Measurements from ENCODE around the gene CTDSPL. TPM values are rescaled to one million over a fixed set of nuclear protein-coding genes. Genes with fewer than 3 reads are reported as not detected.

CTDSPL gene
- polyA plus RNA-seq, 1 of the 3 experiments (the other 2 are of a cell fraction): 22.1 TPM

GRCh38 chr3:37825744-37826400 is 35.8 kb upstream of the CTDSPL start (continued):
- TF ChIP-seq, protein P1, sequence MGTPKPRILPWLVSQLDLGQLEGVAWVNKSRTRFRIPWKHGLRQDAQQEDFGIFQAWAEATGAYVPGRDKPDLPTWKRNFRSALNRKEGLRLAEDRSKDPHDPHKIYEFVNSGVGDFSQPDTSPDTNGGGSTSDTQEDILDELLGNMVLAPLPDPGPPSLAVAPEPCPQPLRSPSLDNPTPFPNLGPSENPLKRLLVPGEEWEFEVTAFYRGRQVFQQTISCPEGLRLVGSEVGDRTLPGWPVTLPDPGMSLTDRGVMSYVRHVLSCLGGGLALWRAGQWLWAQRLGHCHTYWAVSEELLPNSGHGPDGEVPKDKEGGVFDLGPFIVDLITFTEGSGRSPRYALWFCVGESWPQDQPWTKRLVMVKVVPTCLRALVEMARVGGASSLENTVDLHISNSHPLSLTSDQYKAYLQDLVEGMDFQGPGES (IDR thresholded peaks at IDR 0.05; ENCODE audit: low read depth, low read length): no peak
- TF ChIP-seq FOXM1 (IDR thresholded peaks at IDR 0.05; ENCODE audit: low read depth) (no peak), YY1 (IDR thresholded peaks at IDR 0.05; ENCODE audit: low read depth) (no peak), FOXJ3 (CRISPR knock-in tag; IDR thresholded peaks at IDR 0.05) (no peak), CHD2 (IDR thresholded peaks at IDR 0.05; ENCODE audit: low read length, partially characterized antibody) (no peak), EZH2phosphoT487 (IDR thresholded peaks at IDR 0.05; ENCODE audit: borderline replicate concordance, low read depth) (no peak)
- TF ChIP-seq, protein P2, sequence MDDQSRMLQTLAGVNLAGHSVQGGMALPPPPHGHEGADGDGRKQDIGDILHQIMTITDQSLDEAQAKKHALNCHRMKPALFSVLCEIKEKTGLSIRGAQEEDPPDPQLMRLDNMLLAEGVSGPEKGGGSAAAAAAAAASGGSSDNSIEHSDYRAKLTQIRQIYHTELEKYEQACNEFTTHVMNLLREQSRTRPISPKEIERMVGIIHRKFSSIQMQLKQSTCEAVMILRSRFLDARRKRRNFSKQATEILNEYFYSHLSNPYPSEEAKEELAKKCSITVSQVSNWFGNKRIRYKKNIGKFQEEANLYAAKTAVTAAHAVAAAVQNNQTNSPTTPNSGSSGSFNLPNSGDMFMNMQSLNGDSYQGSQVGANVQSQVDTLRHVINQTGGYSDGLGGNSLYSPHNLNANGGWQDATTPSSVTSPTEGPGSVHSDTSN (IDR thresholded peaks at IDR 0.05): no peak
- TF ChIP-seq, protein P3, sequence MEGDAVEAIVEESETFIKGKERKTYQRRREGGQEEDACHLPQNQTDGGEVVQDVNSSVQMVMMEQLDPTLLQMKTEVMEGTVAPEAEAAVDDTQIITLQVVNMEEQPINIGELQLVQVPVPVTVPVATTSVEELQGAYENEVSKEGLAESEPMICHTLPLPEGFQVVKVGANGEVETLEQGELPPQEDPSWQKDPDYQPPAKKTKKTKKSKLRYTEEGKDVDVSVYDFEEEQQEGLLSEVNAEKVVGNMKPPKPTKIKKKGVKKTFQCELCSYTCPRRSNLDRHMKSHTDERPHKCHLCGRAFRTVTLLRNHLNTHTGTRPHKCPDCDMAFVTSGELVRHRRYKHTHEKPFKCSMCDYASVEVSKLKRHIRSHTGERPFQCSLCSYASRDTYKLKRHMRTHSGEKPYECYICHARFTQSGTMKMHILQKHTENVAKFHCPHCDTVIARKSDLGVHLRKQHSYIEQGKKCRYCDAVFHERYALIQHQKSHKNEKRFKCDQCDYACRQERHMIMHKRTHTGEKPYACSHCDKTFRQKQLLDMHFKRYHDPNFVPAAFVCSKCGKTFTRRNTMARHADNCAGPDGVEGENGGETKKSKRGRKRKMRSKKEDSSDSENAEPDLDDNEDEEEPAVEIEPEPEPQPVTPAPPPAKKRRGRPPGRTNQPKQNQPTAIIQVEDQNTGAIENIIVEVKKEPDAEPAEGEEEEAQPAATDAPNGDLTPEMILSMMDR (IDR thresholded peaks at IDR 0.05): no peak

DNA sequence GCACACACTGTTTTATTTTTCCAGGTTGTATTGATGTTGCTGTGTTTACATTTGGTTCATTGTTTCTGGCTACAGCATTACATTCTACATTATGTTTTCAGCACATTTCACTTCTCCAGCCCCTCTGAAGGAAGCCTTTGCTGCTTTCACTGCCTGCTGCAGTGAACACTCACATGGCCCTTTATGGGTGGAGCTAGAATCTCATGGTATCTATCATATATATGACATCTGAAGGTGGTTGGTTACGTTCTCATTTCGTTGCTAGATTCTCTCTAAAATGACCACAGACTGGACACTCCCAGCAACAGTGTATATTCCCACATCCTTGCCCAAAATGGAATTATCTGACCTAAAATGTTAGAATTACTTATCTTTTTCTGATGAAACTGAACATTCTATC is 35.2 kb upstream of the CTDSPL start:
- CTCF ChIA-PET: interaction anchor here (0.6 to 1.2 kb wide), 2 partner anchors 10 to 11 kb away, joined by 3 read pairs; no protein-coding TSS in a partner anchor
- WGBS (ENCODE audit: low lambda C conversion rate): 95% methylated on average over 2 of the region's 2 CpGs
- TF ChIP-seq RFX5 (IDR thresholded peaks at IDR 0.05; ENCODE audit: low read length): no peak
- no peak for TF ChIP-seq MAX (IDR thresholded peaks at IDR 0.05; ENCODE audit: low read depth)
- TF ChIP-seq JUND (IDR thresholded peaks at IDR 0.05): no peak
- TF ChIP-seq GATA2 (CRISPR knock-in tag; IDR thresholded peaks at IDR 0.05): no peak
- TF ChIP-seq MEF2A (IDR thresholded peaks at IDR 0.05; ENCODE audit: borderline replicate concordance, low read depth): no peak
- no peak for TF ChIP-seq EP300 (IDR thresholded peaks at IDR 0.05; ENCODE audit: borderline replicate concordance in 1 of 2, low read depth in 1 of 2, low read length in 1 of 2)
- no peak for TF ChIP-seq NRF1 (IDR thresholded peaks at IDR 0.05; ENCODE audit: low read depth, low read length)
- TF ChIP-seq YY1 (IDR thresholded peaks at IDR 0.05; ENCODE audit: low read depth): no peak
- TF ChIP-seq TCF12 (IDR thresholded peaks at IDR 0.05): no peak
- no peak for TF ChIP-seq POLR2AphosphoS5 (IDR thresholded peaks at IDR 0.05; ENCODE audit: low read depth, low read length)
- TF ChIP-seq, protein P2 (IDR thresholded peaks at IDR 0.05): no peak
- TF ChIP-seq, protein P4, sequence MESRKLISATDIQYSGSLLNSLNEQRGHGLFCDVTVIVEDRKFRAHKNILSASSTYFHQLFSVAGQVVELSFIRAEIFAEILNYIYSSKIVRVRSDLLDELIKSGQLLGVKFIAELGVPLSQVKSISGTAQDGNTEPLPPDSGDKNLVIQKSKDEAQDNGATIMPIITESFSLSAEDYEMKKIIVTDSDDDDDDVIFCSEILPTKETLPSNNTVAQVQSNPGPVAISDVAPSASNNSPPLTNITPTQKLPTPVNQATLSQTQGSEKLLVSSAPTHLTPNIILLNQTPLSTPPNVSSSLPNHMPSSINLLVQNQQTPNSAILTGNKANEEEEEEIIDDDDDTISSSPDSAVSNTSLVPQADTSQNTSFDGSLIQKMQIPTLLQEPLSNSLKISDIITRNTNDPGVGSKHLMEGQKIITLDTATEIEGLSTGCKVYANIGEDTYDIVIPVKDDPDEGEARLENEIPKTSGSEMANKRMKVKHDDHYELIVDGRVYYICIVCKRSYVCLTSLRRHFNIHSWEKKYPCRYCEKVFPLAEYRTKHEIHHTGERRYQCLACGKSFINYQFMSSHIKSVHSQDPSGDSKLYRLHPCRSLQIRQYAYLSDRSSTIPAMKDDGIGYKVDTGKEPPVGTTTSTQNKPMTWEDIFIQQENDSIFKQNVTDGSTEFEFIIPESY (IDR thresholded peaks at IDR 0.05; ENCODE audit: borderline replicate concordance, low read depth): no peak
- TF ChIP-seq TAF1 (IDR thresholded peaks at IDR 0.05; ENCODE audit: borderline replicate concordance, low read depth, low read length): no peak
- no peak for TF ChIP-seq ELF1 (IDR thresholded peaks at IDR 0.05)
- no peak for TF ChIP-seq GABPA (IDR thresholded peaks at IDR 0.05; ENCODE audit: low read depth)
- TF ChIP-seq, protein P5, sequence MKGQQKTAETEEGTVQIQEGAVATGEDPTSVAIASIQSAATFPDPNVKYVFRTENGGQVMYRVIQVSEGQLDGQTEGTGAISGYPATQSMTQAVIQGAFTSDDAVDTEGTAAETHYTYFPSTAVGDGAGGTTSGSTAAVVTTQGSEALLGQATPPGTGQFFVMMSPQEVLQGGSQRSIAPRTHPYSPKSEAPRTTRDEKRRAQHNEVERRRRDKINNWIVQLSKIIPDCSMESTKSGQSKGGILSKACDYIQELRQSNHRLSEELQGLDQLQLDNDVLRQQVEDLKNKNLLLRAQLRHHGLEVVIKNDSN (IDR thresholded peaks at IDR 0.05; ENCODE audit: borderline replicate concordance, low read depth): no peak
- TF ChIP-seq FOXM1 (IDR thresholded peaks at IDR 0.05; ENCODE audit: low read depth): no peak
- no peak for TF ChIP-seq TEAD4 (IDR thresholded peaks at IDR 0.05; ENCODE audit: borderline replicate concordance, insufficient read depth)
- TF ChIP-seq SIN3A (IDR thresholded peaks at IDR 0.05; ENCODE audit: borderline replicate concordance, low read depth, low read length): no peak

More for the DNA sequence above, 35.2 kb upstream of the CTDSPL start:
- Histone ChIP-seq H3K9ac (no peak overlapping the region), H3K79me2 (ENCODE audit: insufficient read depth) (no peaks in the 10 kb centered on the region), H3F3A (replicated peaks; ENCODE audit: insufficient read depth) (no peaks in the 10 kb centered on the region), H3K4me2 (no peak overlapping the region), H3K4me3 (ENCODE audit: low read depth in 2 of 2, low read length in 1 of 2) (no peak overlapping the region), H2AFZ (ENCODE audit: low read depth) (no peak overlapping the region), H3K27me3 (ENCODE audit: insufficient read depth) (no peaks in the 10 kb centered on the region), H3K9me2 (no peaks in the 10 kb centered on the region), H3K36me3 (replicated peaks in 1 of 2; ENCODE audit: control insufficient read depth in 1 of 2, insufficient read depth in 2 of 2, low read length in 1 of 2) (peaks cover 0 to 7% of the 10 kb centered on the region in 2 experiments), H3K9me3 (no peaks in the 10 kb centered on the region), H3K27ac (ENCODE audit: low read depth in 2 of 2, low read length in 1 of 2) (no peak overlapping the region), H4K20me1 (ENCODE audit: insufficient read depth) (no peaks in the 10 kb centered on the region), H3K4me1 (ENCODE audit: control insufficient read depth in 1 of 2, insufficient read depth in 2 of 2, low read depth in 1 of 2, low read length in 1 of 2) (peaks cover 0 to 6% of the 10 kb centered on the region in 2 experiments; a peak in 1 of 4 replicates)
- POLR2A ChIA-PET: no interaction called here
- no peak for DNase-seq

Data from SK-N-SH (cell line).